ENCODE data around the gene KLHL6.

The KLHL6 gene

GRCh38 chr3:183548262-183548769, 7.2 kb downstream of the KLHL6 start:
- TF ChIP-seq CTCF (conservative IDR thresholded peaks at IDR 0.05), result no peak
- no peak for TF ChIP-seq ZFX (IDR thresholded peaks at IDR 0.05)
- H3K27ac ChIP-seq, result no peak overlapping the region

DNA sequence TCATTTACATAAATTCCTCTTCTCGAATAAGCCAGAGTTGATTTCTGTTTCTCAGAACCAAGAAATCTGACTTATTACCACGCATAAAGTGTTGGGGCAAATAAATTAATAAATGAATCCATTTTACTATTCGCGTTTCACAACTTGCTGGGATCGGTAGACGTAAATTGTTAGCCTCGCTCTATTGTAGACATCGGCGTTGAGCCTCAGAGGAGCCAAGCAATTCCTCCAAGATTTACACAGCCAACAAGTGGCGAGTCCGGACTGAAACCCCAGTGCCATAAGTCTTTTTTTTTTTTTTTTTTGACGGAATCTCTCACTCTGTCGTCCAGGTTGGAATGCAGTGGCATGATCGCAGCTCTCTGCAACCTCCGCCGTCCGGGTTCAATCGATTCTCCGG, 8.9 kb downstream of the KLHL6 start:
- TF ChIP-seq ZFX (IDR thresholded peaks at IDR 0.05) (no peak), CTCF (conservative IDR thresholded peaks at IDR 0.05) (no peak)

DNA sequence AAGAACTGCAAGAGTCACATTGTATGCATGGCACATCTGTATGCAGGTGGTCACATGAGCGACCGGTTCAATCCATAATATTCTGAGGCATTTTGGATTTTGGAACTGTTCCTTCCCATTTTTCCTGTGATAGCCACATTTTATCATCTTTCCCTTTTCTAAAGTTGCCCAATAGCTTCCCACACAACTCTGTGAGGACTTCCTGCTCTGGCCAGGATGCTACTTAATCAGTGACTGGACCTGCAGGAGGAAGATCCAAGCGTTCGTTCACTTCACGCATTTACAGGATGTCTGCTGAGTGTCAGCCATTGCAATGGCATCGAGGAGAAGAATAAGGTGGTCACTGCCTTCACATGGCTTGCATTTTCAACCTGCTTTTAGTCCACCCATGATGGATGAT, 9.8 kb downstream of the KLHL6 start:
- TF ChIP-seq CTCF (conservative IDR thresholded peaks at IDR 0.05) (no peak), ZFX (IDR thresholded peaks at IDR 0.05) (no peak)
- H3K27ac ChIP-seq, result no peak overlapping the region

More for the DNA sequence above, 8.9 kb downstream of the KLHL6 start:
- no peak overlapping the region for H3K27ac ChIP-seq

- TF ChIP-seq CTCF (conservative IDR thresholded peaks at IDR 0.05) (no peak), ZFX (IDR thresholded peaks at IDR 0.05) (no peak)
- no peak overlapping the region for H3K27ac ChIP-seq
Observed at GRCh38 chr3:183542355-183542754, 13.2 kb downstream of the KLHL6 start.

DNA sequence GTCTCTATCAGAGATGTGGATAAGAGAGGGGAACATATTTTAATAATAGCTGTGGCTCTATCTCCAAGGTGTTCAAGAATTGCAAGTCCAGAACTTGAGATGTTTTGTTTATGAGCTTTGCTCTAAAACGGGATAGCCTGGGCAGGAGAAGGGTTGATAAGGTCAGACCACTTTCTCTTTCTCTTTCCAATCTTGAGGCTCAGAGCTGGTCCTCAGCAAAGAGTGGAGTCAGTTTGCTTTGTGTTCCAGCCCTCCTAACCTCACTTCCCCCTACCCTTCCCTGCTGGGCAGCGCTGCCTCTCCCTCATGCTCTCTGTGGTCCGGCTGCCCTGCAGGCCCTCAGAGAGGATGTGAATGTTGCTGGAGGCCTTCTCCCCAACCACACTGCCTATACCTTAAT, 13.8 kb downstream of the KLHL6 start:
- TF ChIP-seq CTCF (conservative IDR thresholded peaks at IDR 0.05), result no peak
- TF ChIP-seq ZFX (IDR thresholded peaks at IDR 0.05), result no peak
- H3K27ac ChIP-seq, result no peak overlapping the region

DNA sequence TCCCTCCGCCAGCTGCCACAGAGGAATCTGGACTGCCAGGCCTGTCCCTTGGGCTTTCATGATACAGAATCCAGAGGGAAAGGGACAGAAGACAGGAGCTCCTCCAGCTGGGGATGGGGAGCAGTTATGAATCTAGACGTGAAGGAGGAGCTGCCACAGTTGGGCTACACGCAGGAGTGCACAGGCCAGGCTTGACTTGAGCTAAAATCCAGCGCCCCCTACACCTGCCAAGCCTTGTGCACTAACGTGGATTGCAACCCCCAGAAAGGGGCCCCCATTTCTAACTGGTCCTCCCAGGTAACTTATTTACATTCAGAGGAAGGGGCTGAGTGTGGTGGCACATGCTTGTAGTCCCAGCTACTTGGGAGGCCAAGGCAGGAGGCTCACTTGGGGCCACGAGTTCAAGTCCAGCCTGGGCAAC, 14.3 kb downstream of the KLHL6 start:
- H3K27ac ChIP-seq, result no peak overlapping the region
- TF ChIP-seq CTCF (conservative IDR thresholded peaks at IDR 0.05) (no peak), ZFX (IDR thresholded peaks at IDR 0.05) (no peak)

GRCh38 chr3:183540501-183541234, 14.8 kb downstream of the KLHL6 start:
- TF ChIP-seq ZFX (IDR thresholded peaks at IDR 0.05) (no peak), CTCF (conservative IDR thresholded peaks at IDR 0.05) (no peak)
- no peak overlapping the region for H3K27ac ChIP-seq
